ENCODE data around the gene ADCK1. TPM values are rescaled to one million over a fixed set of nuclear protein-coding genes. Genes with fewer than 3 reads are reported as not detected.
"Not testable (repeated sequence)": the region's sequence is repeated elsewhere in the genome, so short reads cannot be mapped to it uniquely, and the experiment has no call there.

ADCK1 gene
- total RNA-seq, 1 donor from 2014 or later: 8.0 TPM

DNA sequence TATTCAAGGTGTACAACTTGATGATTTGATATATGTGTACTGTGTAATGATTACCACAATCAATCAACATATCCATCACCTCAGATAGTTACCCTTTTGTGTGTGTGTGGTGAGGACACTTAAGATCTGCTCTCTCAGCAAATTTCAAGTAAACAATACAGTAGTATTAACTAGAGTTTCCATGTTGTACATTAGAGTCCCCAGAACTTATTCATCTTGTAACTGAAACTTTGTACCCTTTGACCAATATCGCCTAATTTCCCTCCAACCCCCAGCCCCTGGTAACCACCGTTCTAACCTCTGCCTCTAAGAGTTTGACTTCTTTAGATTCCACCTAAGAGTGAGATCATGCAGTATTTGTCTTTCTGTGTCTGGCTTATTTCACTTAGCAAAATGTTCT lies 12.1 kb downstream of the ADCK1 start:
- TF ChIP-seq, protein P1, sequence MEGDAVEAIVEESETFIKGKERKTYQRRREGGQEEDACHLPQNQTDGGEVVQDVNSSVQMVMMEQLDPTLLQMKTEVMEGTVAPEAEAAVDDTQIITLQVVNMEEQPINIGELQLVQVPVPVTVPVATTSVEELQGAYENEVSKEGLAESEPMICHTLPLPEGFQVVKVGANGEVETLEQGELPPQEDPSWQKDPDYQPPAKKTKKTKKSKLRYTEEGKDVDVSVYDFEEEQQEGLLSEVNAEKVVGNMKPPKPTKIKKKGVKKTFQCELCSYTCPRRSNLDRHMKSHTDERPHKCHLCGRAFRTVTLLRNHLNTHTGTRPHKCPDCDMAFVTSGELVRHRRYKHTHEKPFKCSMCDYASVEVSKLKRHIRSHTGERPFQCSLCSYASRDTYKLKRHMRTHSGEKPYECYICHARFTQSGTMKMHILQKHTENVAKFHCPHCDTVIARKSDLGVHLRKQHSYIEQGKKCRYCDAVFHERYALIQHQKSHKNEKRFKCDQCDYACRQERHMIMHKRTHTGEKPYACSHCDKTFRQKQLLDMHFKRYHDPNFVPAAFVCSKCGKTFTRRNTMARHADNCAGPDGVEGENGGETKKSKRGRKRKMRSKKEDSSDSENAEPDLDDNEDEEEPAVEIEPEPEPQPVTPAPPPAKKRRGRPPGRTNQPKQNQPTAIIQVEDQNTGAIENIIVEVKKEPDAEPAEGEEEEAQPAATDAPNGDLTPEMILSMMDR (IDR thresholded peaks at IDR 0.05; ENCODE audit: unreplicated experiment): no peak
- Mint-ChIP-seq H3K27ac (no peak overlapping the region), H3K36me3 (ENCODE audit: insufficient read depth) (no peaks in the 10 kb centered on the region), H3K4me1 (ENCODE audit: low read depth) (no peaks in the 10 kb centered on the region), H3K27me3 (no peaks in the 10 kb centered on the region), H3K9me3 (ENCODE audit: low read depth) (no peaks in the 10 kb centered on the region), H3K4me3 (ENCODE audit: low read depth) (no peak overlapping the region)
- no peak for DNase-seq (ENCODE audit: low spot score, unreplicated experiment)

DNA sequence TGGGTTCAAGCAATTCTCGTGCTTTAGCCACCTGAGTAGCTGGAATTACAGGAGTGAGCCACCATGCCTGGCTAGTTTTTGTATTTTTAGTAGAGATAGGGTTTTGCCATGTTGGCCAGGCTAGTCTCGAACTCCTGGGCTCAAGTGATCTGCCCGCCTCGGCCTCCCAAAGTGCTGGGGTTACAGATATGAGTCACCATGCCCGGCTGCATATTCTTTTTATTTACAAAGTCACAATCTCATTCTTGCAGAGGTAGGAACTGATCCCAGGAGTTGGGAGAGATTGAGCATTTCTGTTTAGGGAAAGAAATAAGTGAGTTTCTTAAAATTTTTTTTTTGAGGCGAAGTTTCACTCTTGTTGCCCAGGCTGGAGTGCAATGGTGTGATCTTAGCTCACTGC lies 12.8 kb downstream of the ADCK1 start:
- H3K27me3 Mint-ChIP-seq; H3K4me3 Mint-ChIP-seq (ENCODE audit: low read depth); DNase-seq (ENCODE audit: low spot score, unreplicated experiment); H3K9me3 Mint-ChIP-seq (ENCODE audit: low read depth); H3K36me3 Mint-ChIP-seq (ENCODE audit: insufficient read depth); H3K4me1 Mint-ChIP-seq (ENCODE audit: low read depth); H3K27ac Mint-ChIP-seq: not testable (repeated sequence)

DNA sequence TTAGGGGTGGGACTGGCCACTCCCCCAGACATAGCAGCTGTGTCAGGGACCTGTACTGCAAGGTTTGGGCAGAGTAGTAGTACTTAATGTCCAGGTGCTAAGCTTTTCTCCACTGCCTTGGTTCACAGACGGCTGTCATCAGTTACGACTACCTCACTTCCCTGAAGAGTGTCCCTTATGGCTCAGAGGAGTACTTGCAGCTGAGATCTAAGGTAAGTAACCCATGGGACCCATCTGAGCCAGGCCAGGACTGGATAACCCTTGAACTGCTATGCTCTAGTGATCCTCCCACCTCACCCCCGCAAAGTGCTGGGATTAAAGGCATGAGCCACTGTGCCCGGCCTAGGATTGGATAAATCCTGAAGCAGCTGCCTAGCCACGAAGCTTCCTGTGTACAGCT lies 22.4 kb downstream of the ADCK1 start:
- no peak for DNase-seq (ENCODE audit: low spot score, unreplicated experiment)
- no peak overlapping the region for H3K4me3 Mint-ChIP-seq (ENCODE audit: low read depth)
- H3K27ac Mint-ChIP-seq: no peak overlapping the region
- H3K4me1 Mint-ChIP-seq (ENCODE audit: low read depth): no peaks in the 10 kb centered on the region
- TF ChIP-seq, protein P1 (IDR thresholded peaks at IDR 0.05; ENCODE audit: unreplicated experiment): no peak
- H3K27me3 Mint-ChIP-seq: no peaks in the 10 kb centered on the region
- H3K36me3 Mint-ChIP-seq (ENCODE audit: insufficient read depth): peaks cover 2% of the 10 kb centered on the region
- no peaks in the 10 kb centered on the region for H3K9me3 Mint-ChIP-seq (ENCODE audit: low read depth)

DNA sequence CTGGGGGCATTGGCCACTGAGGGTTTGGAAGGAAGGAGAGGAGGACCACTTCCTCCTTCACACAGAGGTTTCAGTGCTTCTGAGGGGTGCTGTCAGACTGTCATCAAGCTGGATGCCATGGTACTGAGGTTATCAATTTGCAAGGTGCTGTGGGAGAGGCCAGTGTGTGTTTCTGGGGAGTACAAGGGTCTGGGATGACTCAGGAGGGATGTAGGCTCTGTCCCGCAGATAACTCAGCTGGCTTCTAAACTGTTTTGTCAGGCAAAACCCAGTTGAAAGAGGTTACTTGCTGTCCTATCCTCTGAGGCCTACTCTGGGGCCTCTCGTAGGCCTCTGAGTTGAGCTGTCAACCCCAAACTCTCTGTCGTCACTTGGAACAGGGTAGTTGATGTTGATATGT lies 22.8 kb downstream of the ADCK1 start:
- Mint-ChIP-seq H3K27me3 (no peaks in the 10 kb centered on the region), H3K4me1 (ENCODE audit: low read depth) (no peaks in the 10 kb centered on the region), H3K9me3 (ENCODE audit: low read depth) (no peaks in the 10 kb centered on the region), H3K36me3 (ENCODE audit: insufficient read depth) (peaks cover 2% of the 10 kb centered on the region), H3K4me3 (ENCODE audit: low read depth) (no peak overlapping the region), H3K27ac (no peak overlapping the region)
- TF ChIP-seq, protein P1 (IDR thresholded peaks at IDR 0.05; ENCODE audit: unreplicated experiment): no peak
- no peak for DNase-seq (ENCODE audit: low spot score, unreplicated experiment)

DNA sequence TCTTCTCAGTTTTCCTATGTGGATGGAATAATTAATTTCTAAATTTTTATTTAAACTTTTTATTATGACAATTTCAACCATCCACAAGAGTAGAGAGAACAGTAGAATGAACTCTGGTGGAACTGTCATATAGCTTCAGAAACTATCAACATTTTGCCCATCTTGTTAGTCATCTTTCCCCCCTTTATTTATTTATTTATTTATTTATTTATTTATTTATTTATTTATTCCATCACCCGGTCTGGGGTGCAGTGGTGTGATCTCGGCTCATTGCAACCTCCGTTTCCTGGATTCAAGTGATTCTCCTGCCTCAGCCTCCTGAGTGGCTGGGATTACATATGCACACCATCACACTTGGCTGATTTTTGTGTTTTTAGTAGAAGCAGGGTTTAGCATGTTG lies 23.5 kb downstream of the ADCK1 start:
- H3K27ac Mint-ChIP-seq: no peak overlapping the region

DNA sequence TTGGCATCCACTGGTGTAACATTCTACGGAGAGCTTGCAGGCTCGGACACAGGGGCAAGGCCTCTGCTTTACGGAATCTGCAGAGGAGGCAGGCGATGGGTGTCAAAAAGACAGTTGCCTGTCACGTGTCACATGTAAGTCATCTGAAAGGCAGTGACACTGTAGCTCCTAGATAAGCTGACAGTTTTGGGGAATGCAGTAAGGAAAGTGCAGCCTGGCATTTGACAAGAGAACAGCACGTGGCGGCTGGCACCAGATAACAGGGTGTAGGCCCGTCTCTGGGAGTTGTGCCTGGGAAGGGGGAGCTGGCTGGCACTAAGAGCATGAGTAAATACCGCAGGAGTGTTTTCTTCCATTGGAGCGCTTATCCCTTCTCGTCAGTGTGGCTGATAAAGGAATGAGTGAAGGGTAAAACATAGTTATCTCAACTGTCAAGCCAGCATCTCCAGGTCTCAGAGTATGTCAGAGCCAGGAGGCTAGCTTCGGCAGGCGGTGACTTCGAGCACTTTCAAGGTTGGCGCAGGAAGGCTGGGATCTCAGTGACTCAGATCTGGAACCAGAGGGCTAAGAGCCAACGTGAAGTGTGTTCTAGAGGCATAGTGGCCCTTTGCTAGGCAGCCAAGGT lies 26.1 kb downstream of the ADCK1 start:
- TF ChIP-seq, protein P1 (IDR thresholded peaks at IDR 0.05; ENCODE audit: unreplicated experiment): no peak
- Mint-ChIP-seq H3K36me3 (ENCODE audit: insufficient read depth) (peaks cover 2% of the 10 kb centered on the region), H3K4me1 (ENCODE audit: low read depth) (peaks cover 6% of the 10 kb centered on the region), H3K27me3 (no peaks in the 10 kb centered on the region), H3K27ac (no peak overlapping the region), H3K4me3 (ENCODE audit: low read depth) (no peak overlapping the region), H3K9me3 (ENCODE audit: low read depth) (no peaks in the 10 kb centered on the region)
- DNase-seq (ENCODE audit: low spot score, unreplicated experiment): no peak

More for the DNA sequence above, 23.5 kb downstream of the ADCK1 start:
- H3K27me3 Mint-ChIP-seq: no peaks in the 10 kb centered on the region
- DNase-seq (ENCODE audit: low spot score, unreplicated experiment): no peak
- H3K4me3 Mint-ChIP-seq (ENCODE audit: low read depth): no peak overlapping the region
- peaks cover 2% of the 10 kb centered on the region for H3K36me3 Mint-ChIP-seq (ENCODE audit: insufficient read depth)
- no peaks in the 10 kb centered on the region for H3K9me3 Mint-ChIP-seq (ENCODE audit: low read depth)
- TF ChIP-seq, protein P1 (IDR thresholded peaks at IDR 0.05; ENCODE audit: unreplicated experiment): no peak
- no peaks in the 10 kb centered on the region for H3K4me1 Mint-ChIP-seq (ENCODE audit: low read depth)
